ENCODE results near the gene ALDOB.

DNA sequence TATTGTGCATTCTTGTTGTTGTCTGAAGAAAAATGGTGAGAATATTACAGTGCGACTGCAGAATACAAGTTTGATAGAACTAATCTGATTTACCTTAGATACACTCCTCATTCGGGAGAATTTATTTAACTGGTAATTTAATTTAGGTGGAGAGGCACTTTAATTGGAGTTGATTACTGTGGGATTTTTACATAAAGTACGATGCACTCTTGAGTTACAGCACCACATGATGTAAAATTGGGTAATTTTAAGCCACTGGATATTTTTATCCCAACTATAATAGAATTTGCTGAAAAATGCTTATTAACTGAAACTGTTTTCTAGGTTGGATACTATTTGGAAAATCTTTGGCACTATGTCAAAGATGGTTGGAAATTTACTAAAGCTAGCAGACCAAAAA, 35.4 kb upstream of the ALDOB start:
- TF ChIP-seq, protein P1, sequence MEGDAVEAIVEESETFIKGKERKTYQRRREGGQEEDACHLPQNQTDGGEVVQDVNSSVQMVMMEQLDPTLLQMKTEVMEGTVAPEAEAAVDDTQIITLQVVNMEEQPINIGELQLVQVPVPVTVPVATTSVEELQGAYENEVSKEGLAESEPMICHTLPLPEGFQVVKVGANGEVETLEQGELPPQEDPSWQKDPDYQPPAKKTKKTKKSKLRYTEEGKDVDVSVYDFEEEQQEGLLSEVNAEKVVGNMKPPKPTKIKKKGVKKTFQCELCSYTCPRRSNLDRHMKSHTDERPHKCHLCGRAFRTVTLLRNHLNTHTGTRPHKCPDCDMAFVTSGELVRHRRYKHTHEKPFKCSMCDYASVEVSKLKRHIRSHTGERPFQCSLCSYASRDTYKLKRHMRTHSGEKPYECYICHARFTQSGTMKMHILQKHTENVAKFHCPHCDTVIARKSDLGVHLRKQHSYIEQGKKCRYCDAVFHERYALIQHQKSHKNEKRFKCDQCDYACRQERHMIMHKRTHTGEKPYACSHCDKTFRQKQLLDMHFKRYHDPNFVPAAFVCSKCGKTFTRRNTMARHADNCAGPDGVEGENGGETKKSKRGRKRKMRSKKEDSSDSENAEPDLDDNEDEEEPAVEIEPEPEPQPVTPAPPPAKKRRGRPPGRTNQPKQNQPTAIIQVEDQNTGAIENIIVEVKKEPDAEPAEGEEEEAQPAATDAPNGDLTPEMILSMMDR (IDR thresholded peaks at IDR 0.05), result no peak
- TF ChIP-seq POLR2A (IDR thresholded peaks at IDR 0.05), result no peak
